ENCODE measurements around the gene MCOLN2. TPM values are rescaled to one million over a fixed set of nuclear protein-coding genes. Genes with fewer than 3 reads are reported as not detected.

Gene MCOLN2
- total RNA-seq, 1 donor from 2014 or later: 0.96 TPM

DNA sequence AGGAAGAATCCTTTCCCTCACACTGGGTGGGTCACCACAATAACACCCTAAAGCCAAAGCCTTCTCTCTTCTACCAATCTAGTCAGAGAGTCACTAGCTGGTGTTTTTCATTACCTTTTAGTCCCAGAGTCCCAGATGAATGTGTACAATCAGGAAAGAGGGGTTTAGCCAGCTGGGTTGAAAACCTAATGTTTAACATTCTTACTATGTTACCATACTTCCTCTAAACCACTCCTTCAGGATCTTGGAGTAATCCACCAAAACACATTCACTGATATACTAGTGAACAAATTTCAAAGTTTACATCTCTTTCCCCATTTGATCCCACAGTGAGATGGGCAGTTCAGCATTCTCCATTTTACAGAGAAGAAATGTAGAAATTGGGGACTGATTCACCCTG is 113.6 kb downstream of the MCOLN2 start:
- Mint-ChIP-seq H3K4me3 (no peak overlapping the region), H3K36me3 (no peaks in the 10 kb centered on the region), H3K27ac (no peak overlapping the region), H3K27me3 (ENCODE audit: low read depth) (no peaks in the 10 kb centered on the region), H3K4me1 (peaks cover 4% of the 10 kb centered on the region), H3K9me3 (peaks cover 12% of the 10 kb centered on the region)
- no peak for DNase-seq (ENCODE audit: low spot score in 2 of 2, unreplicated experiment in 2 of 2)
- TF ChIP-seq, protein P1, sequence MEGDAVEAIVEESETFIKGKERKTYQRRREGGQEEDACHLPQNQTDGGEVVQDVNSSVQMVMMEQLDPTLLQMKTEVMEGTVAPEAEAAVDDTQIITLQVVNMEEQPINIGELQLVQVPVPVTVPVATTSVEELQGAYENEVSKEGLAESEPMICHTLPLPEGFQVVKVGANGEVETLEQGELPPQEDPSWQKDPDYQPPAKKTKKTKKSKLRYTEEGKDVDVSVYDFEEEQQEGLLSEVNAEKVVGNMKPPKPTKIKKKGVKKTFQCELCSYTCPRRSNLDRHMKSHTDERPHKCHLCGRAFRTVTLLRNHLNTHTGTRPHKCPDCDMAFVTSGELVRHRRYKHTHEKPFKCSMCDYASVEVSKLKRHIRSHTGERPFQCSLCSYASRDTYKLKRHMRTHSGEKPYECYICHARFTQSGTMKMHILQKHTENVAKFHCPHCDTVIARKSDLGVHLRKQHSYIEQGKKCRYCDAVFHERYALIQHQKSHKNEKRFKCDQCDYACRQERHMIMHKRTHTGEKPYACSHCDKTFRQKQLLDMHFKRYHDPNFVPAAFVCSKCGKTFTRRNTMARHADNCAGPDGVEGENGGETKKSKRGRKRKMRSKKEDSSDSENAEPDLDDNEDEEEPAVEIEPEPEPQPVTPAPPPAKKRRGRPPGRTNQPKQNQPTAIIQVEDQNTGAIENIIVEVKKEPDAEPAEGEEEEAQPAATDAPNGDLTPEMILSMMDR (IDR thresholded peaks at IDR 0.05; ENCODE audit: unreplicated experiment): no peak

DNA sequence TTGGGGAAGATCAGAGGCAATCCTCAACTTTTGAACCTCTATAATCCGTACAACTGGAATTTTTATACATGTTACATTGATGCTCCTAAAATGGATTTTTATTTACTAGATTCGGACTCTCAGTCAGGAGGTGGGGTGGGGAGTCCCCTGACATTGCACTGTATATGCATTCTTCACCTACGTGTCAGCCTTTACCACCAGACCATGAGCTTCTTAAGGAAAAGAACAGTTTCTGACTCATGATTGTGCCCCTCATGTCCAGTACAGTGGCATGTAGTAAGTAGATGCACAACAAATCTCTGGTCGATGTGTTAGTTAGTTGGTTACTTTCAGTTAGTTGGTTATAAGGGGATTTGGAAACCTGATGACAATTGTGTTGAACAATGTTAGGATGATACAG is 119.3 kb downstream of the MCOLN2 start:
- DNase-seq (ENCODE audit: low spot score in 2 of 2, unreplicated experiment in 2 of 2): no peak
- H3K36me3 Mint-ChIP-seq: no peaks in the 10 kb centered on the region
- H3K4me3 Mint-ChIP-seq: no peak overlapping the region
- no peaks in the 10 kb centered on the region for H3K27me3 Mint-ChIP-seq (ENCODE audit: low read depth)
- peaks cover 12% of the 10 kb centered on the region for H3K9me3 Mint-ChIP-seq
- H3K4me1 Mint-ChIP-seq: peaks cover 6% of the 10 kb centered on the region
- H3K27ac Mint-ChIP-seq: no peak overlapping the region
- TF ChIP-seq, protein P1 (IDR thresholded peaks at IDR 0.05; ENCODE audit: unreplicated experiment): no peak

DNA sequence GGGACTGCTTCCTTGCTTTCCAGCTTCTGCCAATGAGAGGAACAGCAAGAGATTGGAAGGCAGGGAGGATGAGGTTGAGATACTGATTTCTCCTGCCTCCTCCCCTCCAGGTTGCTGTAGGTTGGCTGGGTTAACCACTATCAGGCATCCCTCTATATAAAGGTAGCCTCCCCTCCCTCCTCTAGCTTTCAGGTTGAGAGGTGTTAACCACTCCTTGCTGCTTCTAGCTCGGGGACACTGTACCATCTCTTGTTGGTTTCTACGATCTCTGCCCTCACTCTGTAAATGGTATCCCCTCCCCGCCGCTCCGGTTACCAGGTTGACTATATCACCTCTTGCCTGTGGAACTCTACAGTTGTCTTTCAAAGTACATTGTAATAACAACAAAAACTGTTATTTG is 120.6 kb downstream of the MCOLN2 start:
- peaks cover under 1% of the 10 kb centered on the region for H3K9me3 Mint-ChIP-seq
- H3K4me1 Mint-ChIP-seq: peaks cover 12% of the 10 kb centered on the region
- H3K27ac Mint-ChIP-seq: no peak overlapping the region
- no peaks in the 10 kb centered on the region for H3K27me3 Mint-ChIP-seq (ENCODE audit: low read depth)
- no peak for DNase-seq (ENCODE audit: low spot score in 2 of 2, unreplicated experiment in 2 of 2)
- no peaks in the 10 kb centered on the region for H3K36me3 Mint-ChIP-seq
- TF ChIP-seq, protein P1 (IDR thresholded peaks at IDR 0.05; ENCODE audit: unreplicated experiment): no peak
- no peak overlapping the region for H3K4me3 Mint-ChIP-seq

Other genes with a start within 250 kb of the MCOLN2 start
- 0.67 to 1.00 TPM (median 0.99 TPM) in 3 replicates for gene LPAR3, start 103.9 kb downstream of the MCOLN2 start, total RNA-seq
- 6.5 to 7.6 TPM (median 7.1 TPM) in 3 replicates for gene MCOLN3, start 51.4 kb upstream of the MCOLN2 start, total RNA-seq
- 40.2 to 42.4 TPM (median 41.7 TPM) in 3 replicates for gene SYDE2, start 203.9 kb upstream of the MCOLN2 start, total RNA-seq